ENCODE results near the gene ELP1. TPM values are rescaled to one million over a fixed set of nuclear protein-coding genes. Genes with fewer than 3 reads are reported as not detected.

The ELP1 gene
- total and polyA plus RNA-seq, 2 of the 4 experiments (the other 2 are of a cell fraction), result 20.0 to 43.2 TPM

DNA sequence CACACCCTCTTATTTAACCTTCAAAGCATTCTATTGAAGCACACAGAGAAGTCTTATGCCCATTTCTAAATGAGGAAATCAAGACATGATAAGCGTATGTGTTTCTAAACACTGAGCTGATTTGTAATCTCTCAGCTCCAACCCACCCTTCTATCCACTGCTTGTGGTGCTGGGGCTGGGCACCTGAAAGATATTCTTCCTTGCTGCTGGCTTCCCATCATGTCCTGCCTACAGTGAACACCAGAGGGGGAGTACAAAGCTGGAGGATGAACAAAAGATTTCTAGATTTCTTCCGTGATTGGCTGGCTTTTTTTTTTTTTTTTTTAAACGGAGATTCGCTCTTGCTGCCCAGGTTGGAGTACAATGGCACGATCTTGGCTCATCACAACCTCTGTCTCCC, 57.5 kb downstream of the ELP1 start:
- Histone ChIP-seq H2BK5ac (ENCODE audit: low read depth, low read length, poor library complexity, severe bottlenecking) (no peak overlapping the region), H2BK20ac (ENCODE audit: low read depth, low read length) (no peak overlapping the region), H3K9me1 (ENCODE audit: insufficient read depth, low read length) (no peaks in the 10 kb centered on the region; the same call in 1 of the 2 replicates), H3K9ac (ENCODE audit: low read depth, low read length) (no peak overlapping the region), H4K8ac (ENCODE audit: low read depth in 2 of 2, low read length in 2 of 2) (no peak overlapping the region), H3K36me3 (ENCODE audit: control insufficient read depth, insufficient read depth, low read length) (peaks cover 34% of the 10 kb centered on the region), H2AK5ac (ENCODE audit: low read depth, low read length) (no peak overlapping the region), H3K23ac (ENCODE audit: low read depth, low read length) (no peak overlapping the region), H3K9me3 (ENCODE audit: control insufficient read depth, insufficient read depth, low read length) (no peaks in the 10 kb centered on the region; the same call in 1 of the 2 replicates), H3K4me2 (ENCODE audit: low read depth, low read length) (no peak overlapping the region), H3K14ac (replicated peaks; ENCODE audit: low read depth, low read length) (no peak overlapping the region), H2BK120ac (ENCODE audit: low read depth, low read length) (no peak overlapping the region), H3K4me1 (ENCODE audit: control insufficient read depth, insufficient read depth, low read length) (no peaks in the 10 kb centered on the region), H2BK15ac (ENCODE audit: low read depth, low read length) (no peak overlapping the region), H2AK9ac (replicated peaks; ENCODE audit: low read depth, low read length, poor library complexity) (no peak overlapping the region), H3K27me3 (ENCODE audit: control insufficient read depth, insufficient read depth, low read length) (no peaks in the 10 kb centered on the region), H3K4me3 (ENCODE audit: insufficient read depth, low read depth, low read length) (no peak overlapping the region), H2AFZ (replicated peaks; ENCODE audit: low read length, poor library complexity) (no peak overlapping the region), H4K20me1 (ENCODE audit: insufficient read depth, low read length) (no peaks in the 10 kb centered on the region), H4K91ac (ENCODE audit: insufficient read depth, low read depth, low read length) (no peak overlapping the region), H3K18ac (ENCODE audit: low read depth, low read length) (no peak overlapping the region), H3K79me1 (ENCODE audit: low read depth in 1 of 2, low read length in 2 of 2) (no peaks in the 10 kb centered on the region), H3K56ac (ENCODE audit: extremely low read depth, insufficient read depth, low read length) (no peak overlapping the region), H3K27ac (ENCODE audit: insufficient read depth, low read length) (no peak overlapping the region), H3K4ac (ENCODE audit: low read depth, low read length) (no peak overlapping the region), H4K5ac (ENCODE audit: low read depth, low read length) (no peak overlapping the region)
- ChIA-PET CTCF (interaction anchor here (0.6 kb wide), 1 partner anchor 466 kb away, joined by 4 read pairs; no protein-coding TSS in a partner anchor), POLR2A (ENCODE audit: unreplicated experiment) (no interaction called here)
- intact Hi-C loops (cut with micrococcal nuclease), result no loop called here
- TF ChIP-seq MAZ (IDR thresholded peaks at IDR 0.05; ENCODE audit: borderline replicate concordance, low read depth, low read length) (no peak), MAFK (IDR thresholded peaks at IDR 0.05; ENCODE audit: low read depth, low read length) (no peak), BHLHE40 (IDR thresholded peaks at IDR 0.05; ENCODE audit: low read depth, low read length) (no peak), MXI1 (IDR thresholded peaks at IDR 0.05; ENCODE audit: borderline replicate concordance, low read depth, low read length) (no peak), SMC3 (IDR thresholded peaks at IDR 0.05; ENCODE audit: low read depth, low read length) (no peak), FOS (IDR thresholded peaks at IDR 0.05; ENCODE audit: low read depth, low read length) (no peak), RFX5 (IDR thresholded peaks at IDR 0.05; ENCODE audit: low read depth, low read length) (no peak), RCOR1 (IDR thresholded peaks at IDR 0.05; ENCODE audit: insufficient replicate concordance, low read length) (no peak), CEBPB (IDR thresholded peaks at IDR 0.05; ENCODE audit: low read depth, low read length) (no peak), POLR2A (IDR thresholded peaks at IDR 0.05; ENCODE audit: low read depth, low read length) (no peak), RAD21 (IDR thresholded peaks at IDR 0.05; ENCODE audit: low read length) (no peak), CHD1 (IDR thresholded peaks at IDR 0.05; ENCODE audit: low read depth, low read length) (no peak)
- TF ChIP-seq, protein P1, sequence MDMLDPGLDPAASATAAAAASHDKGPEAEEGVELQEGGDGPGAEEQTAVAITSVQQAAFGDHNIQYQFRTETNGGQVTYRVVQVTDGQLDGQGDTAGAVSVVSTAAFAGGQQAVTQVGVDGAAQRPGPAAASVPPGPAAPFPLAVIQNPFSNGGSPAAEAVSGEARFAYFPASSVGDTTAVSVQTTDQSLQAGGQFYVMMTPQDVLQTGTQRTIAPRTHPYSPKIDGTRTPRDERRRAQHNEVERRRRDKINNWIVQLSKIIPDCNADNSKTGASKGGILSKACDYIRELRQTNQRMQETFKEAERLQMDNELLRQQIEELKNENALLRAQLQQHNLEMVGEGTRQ (IDR thresholded peaks at IDR 0.05; ENCODE audit: low read depth, low read length), result no peak
- TF ChIP-seq, protein P2, sequence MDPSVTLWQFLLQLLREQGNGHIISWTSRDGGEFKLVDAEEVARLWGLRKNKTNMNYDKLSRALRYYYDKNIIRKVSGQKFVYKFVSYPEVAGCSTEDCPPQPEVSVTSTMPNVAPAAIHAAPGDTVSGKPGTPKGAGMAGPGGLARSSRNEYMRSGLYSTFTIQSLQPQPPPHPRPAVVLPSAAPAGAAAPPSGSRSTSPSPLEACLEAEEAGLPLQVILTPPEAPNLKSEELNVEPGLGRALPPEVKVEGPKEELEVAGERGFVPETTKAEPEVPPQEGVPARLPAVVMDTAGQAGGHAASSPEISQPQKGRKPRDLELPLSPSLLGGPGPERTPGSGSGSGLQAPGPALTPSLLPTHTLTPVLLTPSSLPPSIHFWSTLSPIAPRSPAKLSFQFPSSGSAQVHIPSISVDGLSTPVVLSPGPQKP (IDR thresholded peaks at IDR 0.05; ENCODE audit: borderline replicate concordance, low read depth, low read length), result no peak
- dilution Hi-C loops (cut with HindIII; ENCODE audit: low sequenced_read_pairs, unreplicated experiment), result no loop called here
- no peak for DNase-seq
- ATAC-seq (ENCODE audit: low read depth), result no peak
- no CpG with 5 or more reads among the region's 5 CpGs for WGBS, 2 experiments (ENCODE audit: extremely low coverage in 2 of 2, insufficient read length in 1 of 2)
- BruUV-seq (replicated peaks), result no TSS peak
- in situ Hi-C loops (cut with MboI; ENCODE audit: low sequenced_read_pairs), result no loop called here
